Measurements from ENCODE around the gene MYLK.

MYLK gene

DNA sequence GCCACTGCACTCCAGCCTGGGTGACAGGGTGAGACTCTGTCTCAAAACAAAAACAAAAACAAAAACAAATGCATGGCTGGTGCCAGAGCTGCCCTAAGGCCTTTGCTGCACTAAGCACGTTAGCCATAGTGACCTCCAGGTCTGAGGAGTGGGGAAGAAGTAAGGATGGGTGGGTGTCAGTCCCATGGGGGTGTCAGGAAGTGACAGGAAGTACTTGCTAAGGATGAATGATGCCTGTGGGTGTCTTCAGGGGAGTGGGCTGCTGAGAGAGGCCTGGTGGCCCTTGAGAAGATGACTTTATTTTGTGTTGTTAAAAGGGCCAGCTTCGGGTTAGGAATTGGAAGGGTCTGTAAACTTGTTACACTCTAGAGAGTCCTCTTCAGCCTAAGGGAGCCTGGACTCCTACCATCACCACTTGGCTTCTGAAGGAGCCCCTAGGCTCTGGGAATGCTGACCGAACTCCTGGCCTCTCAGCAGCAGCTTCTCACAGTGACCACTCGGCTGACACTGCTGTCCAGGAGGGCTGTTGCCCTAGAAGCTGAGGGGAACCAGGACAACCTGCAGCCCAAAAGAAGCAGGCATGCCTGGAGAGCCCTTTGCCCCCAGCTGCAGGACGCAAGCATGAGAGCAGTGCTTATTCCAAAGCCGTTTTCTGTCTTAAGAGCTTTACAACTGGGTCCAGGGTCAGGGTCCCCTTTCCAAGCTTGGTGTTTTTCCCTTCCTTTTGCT is 116.4 kb downstream of the MYLK start:
- Mint-ChIP-seq H3K36me3 (ENCODE audit: low read depth) (no peaks in the 10 kb centered on the region), H3K27ac (no peak overlapping the region), H3K4me1 (ENCODE audit: low read depth) (no peaks in the 10 kb centered on the region), H3K9me3 (no peaks in the 10 kb centered on the region), H3K27me3 (peaks cover 4% of the 10 kb centered on the region), H3K4me3 (no peak overlapping the region)

DNA sequence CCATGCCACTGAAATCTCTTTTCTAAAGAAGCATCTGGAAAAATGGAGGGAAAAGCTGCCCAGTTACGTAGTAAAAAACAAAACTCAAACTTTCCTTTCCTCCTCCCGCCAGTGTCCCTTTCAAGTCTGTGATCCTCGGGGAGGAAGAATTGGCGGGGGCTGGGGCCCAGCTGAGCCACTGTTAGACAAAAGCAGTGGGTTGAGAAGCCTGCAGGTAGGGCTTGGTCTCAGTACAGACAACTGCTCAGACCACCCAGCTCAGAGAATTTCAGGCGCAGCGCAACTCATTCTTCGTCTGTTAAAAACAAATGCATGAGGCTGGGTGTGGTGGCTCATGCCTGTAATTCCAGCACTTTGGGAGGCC is 117.1 kb downstream of the MYLK start:
- Mint-ChIP-seq H3K9me3 (no peaks in the 10 kb centered on the region), H3K4me3 (no peak overlapping the region), H3K36me3 (ENCODE audit: low read depth) (no peaks in the 10 kb centered on the region), H3K27me3 (peaks cover 4% of the 10 kb centered on the region), H3K4me1 (ENCODE audit: low read depth) (no peaks in the 10 kb centered on the region), H3K27ac (no peak overlapping the region)

DNA sequence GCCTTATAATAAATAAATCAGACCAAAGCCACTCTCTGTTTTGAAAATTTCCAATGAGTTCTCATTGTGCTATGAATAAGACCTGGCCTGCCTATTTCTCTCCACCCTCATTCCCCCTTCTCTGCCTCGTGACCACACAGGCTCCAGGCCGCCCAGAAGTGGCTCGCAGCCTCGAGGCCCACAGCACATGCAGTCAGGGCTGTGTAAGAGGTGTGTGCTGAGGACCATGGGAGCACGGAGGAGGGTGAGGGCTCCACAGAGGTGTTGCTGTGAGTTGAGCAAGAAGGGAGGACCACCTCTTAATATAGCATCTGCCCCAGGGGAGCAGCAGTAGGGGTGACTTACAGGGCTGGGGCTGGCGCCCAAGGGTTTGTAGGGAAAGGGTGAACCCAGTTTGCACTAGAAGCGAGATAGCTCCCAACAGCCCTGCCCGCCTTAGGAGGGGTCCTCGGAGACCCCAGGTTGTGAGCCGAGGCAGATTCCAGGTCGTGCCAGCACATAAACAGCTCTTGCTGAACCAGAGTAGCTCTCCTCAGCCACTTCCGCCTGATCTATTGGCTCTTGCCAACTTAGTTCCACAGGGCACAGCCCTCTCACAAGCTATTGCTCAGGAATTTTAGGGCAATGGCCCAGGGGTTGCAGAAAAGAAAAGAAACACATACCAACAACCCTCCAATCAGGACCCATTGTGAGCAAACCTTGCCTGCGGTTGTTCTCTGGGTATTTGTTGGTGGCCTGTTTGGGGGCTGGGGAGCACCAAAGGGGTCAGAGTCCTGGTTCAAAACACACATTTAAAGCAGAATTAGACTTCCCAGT is 117.7 kb downstream of the MYLK start:
- H3K36me3 Mint-ChIP-seq (ENCODE audit: low read depth): no peaks in the 10 kb centered on the region
- H3K4me1 Mint-ChIP-seq (ENCODE audit: low read depth): no peaks in the 10 kb centered on the region
- H3K4me3 Mint-ChIP-seq: no peak overlapping the region
- H3K9me3 Mint-ChIP-seq: no peaks in the 10 kb centered on the region
- peaks cover 4% of the 10 kb centered on the region for H3K27me3 Mint-ChIP-seq
- no peak overlapping the region for H3K27ac Mint-ChIP-seq

DNA sequence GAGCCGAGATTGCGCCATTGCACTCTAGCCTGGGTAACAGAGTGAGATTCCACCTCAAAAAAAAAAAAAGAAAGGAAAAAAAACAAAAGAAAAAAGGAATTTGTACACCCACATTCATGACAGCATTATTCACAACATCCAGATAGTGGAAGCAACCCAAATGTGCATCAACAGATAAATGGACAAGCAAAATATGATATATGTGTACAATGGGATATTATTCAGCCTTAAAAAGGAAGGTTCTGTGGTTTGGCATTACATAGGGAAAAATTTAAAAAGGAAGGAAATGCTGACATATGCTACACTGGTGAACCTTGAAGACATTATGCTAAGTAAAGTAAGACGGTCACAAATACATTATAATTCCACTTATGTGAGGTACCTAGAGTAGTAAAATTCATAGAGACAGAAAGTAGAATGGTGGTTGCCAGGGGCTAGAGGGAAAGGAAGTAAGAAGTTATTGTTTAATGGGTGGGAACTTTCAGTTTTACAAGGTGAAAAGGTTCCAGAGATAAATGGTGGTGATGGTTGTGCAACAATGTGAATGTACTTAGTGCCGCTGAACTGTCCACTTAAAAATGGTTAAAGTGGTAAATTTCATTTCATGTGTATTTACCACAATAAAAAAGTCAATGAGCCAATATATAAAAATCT is 118.5 kb downstream of the MYLK start:
- H3K27me3 Mint-ChIP-seq: peaks cover 4% of the 10 kb centered on the region
- H3K9me3 Mint-ChIP-seq: no peaks in the 10 kb centered on the region
- no peaks in the 10 kb centered on the region for H3K4me1 Mint-ChIP-seq (ENCODE audit: low read depth)
- no peak overlapping the region for H3K27ac Mint-ChIP-seq
- no peaks in the 10 kb centered on the region for H3K36me3 Mint-ChIP-seq (ENCODE audit: low read depth)
- no peak overlapping the region for H3K4me3 Mint-ChIP-seq

DNA sequence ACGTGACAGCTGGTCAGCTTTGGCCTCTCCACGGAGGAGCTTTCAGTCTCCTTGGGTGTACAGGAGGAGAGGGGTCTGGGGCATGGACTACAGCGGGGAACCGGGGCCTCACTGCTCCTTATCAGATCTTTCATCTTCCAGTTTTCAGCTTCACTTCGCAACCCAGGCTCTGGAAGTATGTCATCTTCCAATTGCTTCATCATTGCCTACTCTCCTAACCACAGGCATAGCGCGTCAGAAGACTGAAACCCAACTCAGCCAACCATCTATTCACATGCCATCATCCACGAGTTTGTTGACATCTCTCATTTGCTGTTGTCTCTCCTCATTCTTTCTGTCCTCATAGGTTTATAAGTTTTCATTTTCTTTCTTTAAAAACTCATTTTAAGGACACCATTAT is 119.5 kb downstream of the MYLK start:
- Mint-ChIP-seq H3K27ac (no peak overlapping the region), H3K36me3 (ENCODE audit: low read depth) (no peaks in the 10 kb centered on the region), H3K27me3 (peaks cover 4% of the 10 kb centered on the region), H3K9me3 (no peaks in the 10 kb centered on the region), H3K4me1 (ENCODE audit: low read depth) (no peaks in the 10 kb centered on the region), H3K4me3 (no peak overlapping the region)

DNA sequence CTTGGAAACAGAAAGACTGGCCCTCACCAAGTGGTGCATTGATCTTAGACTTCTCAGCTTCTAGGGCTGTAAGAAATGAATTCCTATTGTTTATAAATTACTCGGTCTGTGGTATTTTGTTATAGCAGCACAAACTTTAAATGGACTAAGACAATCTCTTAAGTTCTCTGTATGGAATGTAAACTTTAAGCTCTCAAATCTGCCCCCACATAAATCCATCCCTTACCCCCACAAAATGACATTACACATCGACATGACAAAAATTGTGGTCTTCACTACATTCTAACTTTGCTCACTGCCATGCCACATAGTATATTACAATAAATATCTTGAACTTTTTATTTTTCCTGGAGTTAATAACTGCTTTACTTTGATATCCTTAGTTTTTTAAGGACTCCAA is 121.3 kb downstream of the MYLK start:
- Mint-ChIP-seq H3K4me1 (ENCODE audit: low read depth) (peaks cover 2% of the 10 kb centered on the region), H3K27me3 (peaks cover 9% of the 10 kb centered on the region), H3K4me3 (no peak overlapping the region), H3K9me3 (no peaks in the 10 kb centered on the region), H3K27ac (no peak overlapping the region), H3K36me3 (ENCODE audit: low read depth) (no peaks in the 10 kb centered on the region)

DNA sequence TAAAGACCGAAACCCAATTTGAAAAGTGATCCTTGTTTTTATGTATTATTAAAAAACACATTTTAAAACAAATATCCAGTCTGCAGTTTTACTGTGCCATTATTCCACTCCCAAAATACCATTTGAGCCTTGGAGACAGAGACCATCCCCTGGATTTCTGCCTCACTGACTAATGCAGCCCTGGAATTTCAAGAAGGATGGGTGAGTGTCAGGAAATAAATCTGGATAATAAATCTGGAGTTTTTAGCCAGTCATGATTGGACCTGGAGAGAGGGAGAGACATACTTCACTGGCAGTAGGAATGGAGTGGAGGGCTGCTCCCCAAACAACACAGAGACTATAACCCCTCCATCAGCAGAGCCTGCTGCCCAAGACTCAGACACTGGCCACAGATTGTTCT is 123.3 kb downstream of the MYLK start:
- H3K9me3 Mint-ChIP-seq: no peaks in the 10 kb centered on the region
- peaks cover 9% of the 10 kb centered on the region for H3K27me3 Mint-ChIP-seq
- H3K4me3 Mint-ChIP-seq: no peak overlapping the region
- H3K27ac Mint-ChIP-seq: no peak overlapping the region
- H3K4me1 Mint-ChIP-seq (ENCODE audit: low read depth): peaks cover 8% of the 10 kb centered on the region
- H3K36me3 Mint-ChIP-seq (ENCODE audit: low read depth): no peaks in the 10 kb centered on the region

DNA sequence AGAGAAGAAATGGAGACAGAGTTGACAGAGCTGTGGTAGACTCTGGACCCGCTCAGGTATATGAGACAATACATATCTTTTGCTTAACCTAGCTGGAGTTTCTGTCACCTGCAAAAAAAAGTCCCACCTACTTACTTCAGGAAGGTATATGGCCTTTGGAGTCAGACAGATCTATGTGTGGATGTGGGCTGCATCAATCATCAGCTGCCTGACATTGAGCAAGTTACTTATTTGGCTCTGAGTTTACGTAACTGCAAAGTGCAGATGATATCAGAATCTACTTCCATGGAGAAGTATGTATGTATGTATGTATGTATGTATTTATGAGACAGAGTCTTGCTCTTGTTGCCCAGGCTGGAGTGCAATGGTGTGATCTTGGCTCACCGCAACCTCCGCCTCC is 124.3 kb downstream of the MYLK start:
- H3K27ac Mint-ChIP-seq: no peak overlapping the region
- H3K4me1 Mint-ChIP-seq (ENCODE audit: low read depth): peaks cover 8% of the 10 kb centered on the region
- no peaks in the 10 kb centered on the region for H3K36me3 Mint-ChIP-seq (ENCODE audit: low read depth)
- peaks cover 5% of the 10 kb centered on the region for H3K27me3 Mint-ChIP-seq
- no peaks in the 10 kb centered on the region for H3K9me3 Mint-ChIP-seq
- no peak overlapping the region for H3K4me3 Mint-ChIP-seq

DNA sequence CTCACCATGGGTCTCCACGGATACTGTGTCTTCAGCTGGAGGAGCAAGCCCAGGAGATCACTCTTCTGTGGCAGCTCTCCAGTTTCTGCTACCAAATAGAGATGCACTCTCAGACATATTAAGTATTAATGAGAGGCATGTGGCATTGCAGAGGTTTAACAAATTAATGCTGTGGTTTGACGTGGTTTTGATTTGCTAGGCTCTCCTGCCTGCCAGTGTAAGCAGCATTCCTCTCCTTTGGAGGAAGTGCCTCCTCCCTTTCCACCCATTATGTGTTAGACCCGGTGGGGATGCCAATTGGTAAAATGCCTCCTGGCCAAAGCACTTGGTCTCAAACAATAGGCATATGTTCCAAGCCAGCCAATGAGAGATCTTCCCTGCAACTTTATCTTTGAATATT is 124.8 kb downstream of the MYLK start:
- Mint-ChIP-seq H3K4me3 (no peak overlapping the region), H3K9me3 (no peaks in the 10 kb centered on the region), H3K27ac (no peak overlapping the region), H3K36me3 (ENCODE audit: low read depth) (no peaks in the 10 kb centered on the region), H3K27me3 (peaks cover 5% of the 10 kb centered on the region), H3K4me1 (ENCODE audit: low read depth) (peaks cover 8% of the 10 kb centered on the region)

DNA sequence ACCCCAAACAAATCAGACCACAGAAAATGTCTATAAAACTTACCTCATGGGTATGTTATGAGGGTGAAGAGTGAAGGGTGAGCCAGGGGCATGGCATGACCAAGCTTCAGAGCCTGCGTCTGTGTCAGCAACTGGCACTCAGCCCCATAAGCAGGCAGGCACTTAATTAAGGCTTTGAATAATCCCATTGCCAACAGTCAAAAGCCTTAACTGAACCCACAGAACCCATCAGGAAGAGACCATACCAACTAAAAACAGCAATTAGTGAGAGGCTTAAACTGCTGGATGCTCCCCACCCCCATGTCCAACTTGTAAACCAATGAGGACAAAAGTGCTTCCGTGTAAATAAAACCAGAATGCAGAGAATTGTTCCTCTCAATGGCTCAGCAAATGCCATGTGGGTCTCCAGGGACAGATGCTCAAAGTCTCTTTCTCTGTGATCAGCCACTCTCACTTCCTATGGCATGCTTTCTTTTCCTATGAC is 126.0 kb downstream of the MYLK start:
- Mint-ChIP-seq H3K27ac (no peak overlapping the region), H3K9me3 (no peaks in the 10 kb centered on the region), H3K36me3 (ENCODE audit: low read depth) (no peaks in the 10 kb centered on the region), H3K4me3 (no peak overlapping the region), H3K4me1 (ENCODE audit: low read depth) (peaks cover 8% of the 10 kb centered on the region), H3K27me3 (peaks cover 5% of the 10 kb centered on the region)

DNA sequence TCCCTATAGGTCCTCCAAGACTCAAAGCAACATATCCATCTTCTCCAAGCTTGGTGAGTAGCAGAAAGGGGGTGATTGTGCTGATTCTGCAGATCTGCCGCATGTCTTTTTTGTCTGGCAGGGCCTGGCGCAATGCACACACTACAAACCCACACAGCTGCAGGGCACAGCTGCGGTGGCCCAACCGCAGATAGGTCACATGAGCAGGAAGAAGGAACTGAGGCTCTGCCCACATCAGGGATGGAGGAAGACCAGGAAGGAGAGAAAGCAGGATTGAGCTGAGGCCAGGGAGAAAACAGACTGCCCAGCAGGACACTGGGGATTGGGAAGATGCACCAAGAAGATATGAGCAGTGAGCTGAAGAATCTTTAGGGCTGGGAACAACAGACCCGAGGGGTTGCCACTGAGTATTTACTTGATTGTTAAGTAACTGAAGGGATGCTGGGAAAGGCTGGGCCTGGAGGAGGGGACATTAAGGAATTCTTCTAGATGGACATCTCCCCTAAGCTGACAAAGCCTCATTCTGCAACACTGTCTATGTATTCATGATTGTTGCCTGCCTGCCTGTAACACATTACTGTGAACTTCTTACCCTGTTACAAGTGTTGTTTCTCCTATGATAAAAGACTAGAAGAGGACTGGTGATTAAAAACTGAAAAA is 126.7 kb downstream of the MYLK start:
- no peaks in the 10 kb centered on the region for H3K9me3 Mint-ChIP-seq
- no peaks in the 10 kb centered on the region for H3K36me3 Mint-ChIP-seq (ENCODE audit: low read depth)
- no peak overlapping the region for H3K4me3 Mint-ChIP-seq
- no peak overlapping the region for H3K27ac Mint-ChIP-seq
- H3K4me1 Mint-ChIP-seq (ENCODE audit: low read depth): peaks cover 8% of the 10 kb centered on the region
- H3K27me3 Mint-ChIP-seq: peaks cover 5% of the 10 kb centered on the region

DNA sequence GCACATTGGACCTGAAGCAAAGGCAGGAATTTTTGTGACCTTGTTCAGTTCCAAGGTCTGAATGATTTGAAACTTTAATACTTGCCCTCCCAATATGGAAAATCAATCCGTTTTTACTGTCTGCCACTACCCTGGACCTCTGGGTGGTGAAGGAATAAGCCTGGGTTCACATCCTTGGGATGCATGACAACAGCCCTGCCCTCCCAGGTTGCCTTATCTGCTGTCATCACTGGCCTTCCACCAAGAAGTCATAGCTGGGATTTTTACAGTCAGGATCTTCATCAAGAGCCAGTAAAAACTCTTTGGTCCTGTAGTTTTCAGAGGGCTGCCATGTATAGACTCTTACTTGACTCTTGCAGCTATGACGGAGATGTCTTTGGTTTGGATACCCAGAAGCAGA is 128.6 kb downstream of the MYLK start:
- Mint-ChIP-seq H3K4me1 (ENCODE audit: low read depth) (peaks cover 8% of the 10 kb centered on the region), H3K9me3 (no peaks in the 10 kb centered on the region), H3K4me3 (no peak overlapping the region), H3K27ac (no peak overlapping the region), H3K36me3 (ENCODE audit: low read depth) (no peaks in the 10 kb centered on the region), H3K27me3 (peaks cover 5% of the 10 kb centered on the region)

DNA sequence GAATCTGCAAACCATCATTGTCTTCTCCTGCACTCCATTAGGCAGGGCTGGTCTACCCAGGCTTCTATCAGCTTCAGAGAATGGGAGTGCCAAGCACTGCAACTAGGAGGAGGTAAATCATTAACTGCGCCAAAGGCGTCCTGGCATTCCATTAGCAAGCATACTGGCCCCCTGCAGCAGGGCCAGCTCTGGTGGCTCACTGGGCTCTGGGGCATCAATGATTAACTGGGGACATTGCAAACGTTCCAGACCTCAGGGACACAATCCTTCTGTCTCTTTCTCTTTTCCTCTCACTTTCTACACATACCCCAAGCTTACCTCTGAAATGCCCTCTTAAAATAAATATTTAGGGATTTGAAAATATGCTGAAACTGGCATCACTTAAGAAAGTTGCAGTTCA is 129.0 kb downstream of the MYLK start:
- no peak overlapping the region for H3K4me3 Mint-ChIP-seq
- no peak overlapping the region for H3K27ac Mint-ChIP-seq
- no peaks in the 10 kb centered on the region for H3K9me3 Mint-ChIP-seq
- peaks cover 8% of the 10 kb centered on the region for H3K4me1 Mint-ChIP-seq (ENCODE audit: low read depth)
- peaks cover 5% of the 10 kb centered on the region for H3K27me3 Mint-ChIP-seq
- H3K36me3 Mint-ChIP-seq (ENCODE audit: low read depth): no peaks in the 10 kb centered on the region

DNA sequence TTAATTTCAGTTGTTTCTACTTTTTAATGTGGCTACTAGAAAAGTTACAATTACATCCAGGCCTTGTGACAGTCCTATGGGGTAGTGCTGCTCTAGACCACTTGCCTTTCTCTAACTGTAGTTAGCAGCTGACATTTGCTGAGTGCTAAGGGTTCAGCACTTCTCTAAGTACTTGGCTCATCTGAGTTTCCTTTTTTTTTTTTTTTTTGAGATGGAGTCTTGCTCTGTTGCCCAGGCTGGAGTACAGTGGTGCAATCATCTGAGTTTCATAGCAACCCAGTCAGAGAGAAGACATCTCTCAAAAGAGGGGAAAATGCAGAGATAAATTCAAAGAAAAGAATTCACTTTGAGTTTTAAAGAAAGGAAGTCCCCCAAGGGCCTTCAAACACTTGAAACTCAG is 130.8 kb downstream of the MYLK start:
- Mint-ChIP-seq H3K36me3 (ENCODE audit: low read depth) (no peaks in the 10 kb centered on the region), H3K4me3 (no peak overlapping the region), H3K4me1 (ENCODE audit: low read depth) (peaks cover 8% of the 10 kb centered on the region), H3K27ac (no peak overlapping the region), H3K9me3 (no peaks in the 10 kb centered on the region), H3K27me3 (no peaks in the 10 kb centered on the region)

DNA sequence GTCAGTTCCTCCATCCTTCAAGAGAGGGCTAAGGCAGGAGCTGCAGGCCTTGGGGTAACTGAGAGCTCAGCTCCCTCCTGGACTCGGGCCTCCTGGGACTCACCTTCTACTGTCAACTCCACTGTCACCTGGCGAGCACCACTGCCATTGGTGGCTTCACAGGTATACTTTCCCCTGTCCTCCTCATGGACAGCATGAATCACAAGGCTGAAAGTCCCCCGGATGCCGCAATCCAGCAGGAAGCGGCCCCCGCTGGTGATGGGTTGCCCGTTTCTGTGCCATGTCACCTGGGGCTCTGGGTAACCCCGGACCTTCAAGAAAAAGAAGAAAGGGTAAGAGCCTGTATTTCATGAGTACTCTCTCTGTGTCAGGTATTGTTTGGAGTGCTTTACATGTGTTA is 131.9 kb downstream of the MYLK start:
- Mint-ChIP-seq H3K27ac (no peak overlapping the region), H3K36me3 (ENCODE audit: low read depth) (no peaks in the 10 kb centered on the region), H3K4me3 (no peak overlapping the region), H3K9me3 (no peaks in the 10 kb centered on the region), H3K27me3 (no peaks in the 10 kb centered on the region), H3K4me1 (ENCODE audit: low read depth) (peaks cover 2% of the 10 kb centered on the region)

All from stimulated activated naive CD8-positive, alpha-beta T cell treated with anti-CD3 and anti-CD28 coated beads, Interleukin-15, Interleukin-2, amounts not matched to agents 100 ng/mL and 50 ng/mL, for 24 hours (primary cell).